Measurements from ENCODE around the gene ABI3BP.
A peak's percentile ranks its signal among the peaks of the same experiment; 100 is the strongest.

Gene ABI3BP

GRCh38 chr3:100720426-100720825 is 272.8 kb downstream of the ABI3BP start:
- no peak for DNase-seq (ENCODE audit: low read depth)

GRCh38 chr3:100719136-100719535 is 274.1 kb downstream of the ABI3BP start:
- DNase-seq (ENCODE audit: low read depth) = no peak

GRCh38 chr3:100717637-100718487 is 275.4 kb downstream of the ABI3BP start:
- no peak for DNase-seq (ENCODE audit: low read depth)

GRCh38 chr3:100717063-100717462 is 276.2 kb downstream of the ABI3BP start:
- DNase-seq (ENCODE audit: low read depth) = no peak

- no peak for DNase-seq (ENCODE audit: low read depth)
These were observed 278.0 kb downstream of the ABI3BP start for GRCh38 chr3:100715176-100715575.

GRCh38 chr3:100710261-100710968 is 282.8 kb downstream of the ABI3BP start:
- peak; percentile 39 for DNase-seq (ENCODE audit: low read depth)

GRCh38 chr3:100709842-100710260 is 283.4 kb downstream of the ABI3BP start:
- peak; percentile 15 for DNase-seq (ENCODE audit: low read depth)

GRCh38 chr3:100708989-100709841 is 284.0 kb downstream of the ABI3BP start, which contains the start of gene TFG:
Gene TFG (plus strand): TSS chr3:100709494. CDS start chr3:100713686, 4,192 bp downstream.
- DNase-seq (ENCODE audit: low read depth) = peak; percentile 99

GRCh38 chr3:100708644-100708988 is 284.6 kb downstream of the ABI3BP start:
- DNase-seq (ENCODE audit: low read depth) = no peak

- DNase-seq (ENCODE audit: low read depth) = no peak
These were observed 286.9 kb downstream of the ABI3BP start for GRCh38 chr3:100706365-100706764.

GRCh38 chr3:100703865-100704264 is 289.4 kb downstream of the ABI3BP start:
- no peak for DNase-seq (ENCODE audit: low read depth)

- DNase-seq (ENCODE audit: low read depth) = no peak
These were observed 290.3 kb downstream of the ABI3BP start for GRCh38 chr3:100702980-100703345.

GRCh38 chr3:100702082-100702979 is 290.9 kb downstream of the ABI3BP start:
- DNase-seq (ENCODE audit: low read depth) = no peak

GRCh38 chr3:100700708-100701107 is 292.5 kb downstream of the ABI3BP start:
- DNase-seq (ENCODE audit: low read depth) = no peak
